PC-9 (cell line): ENCODE measurements around the gene MAP4K5. TPM values are rescaled to one million over a fixed set of nuclear protein-coding genes. Genes with fewer than 3 reads are reported as not detected.
A peak's percentile ranks its signal among the peaks of the same experiment; 100 is the strongest.

Experiments
- BruUV-seq: library from RNA; stranded (reverse); fragments of 400-500 nt; replicated peaks from 2 replicates; lab custom pipeline; 2021; lab: Mats Ljungman, UMichigan
- CTCF ChIA-PET: fragments of 300-600 bp; sonication (Branson Sonifier 250); formaldehyde crosslinking; loops from one replicate; lab custom pipeline; 2022; ENCODE audit warnings: antibody characterized with exemption; lab: Charles Lee
- POLR2A ChIA-PET: fragments of 300-600 bp; sonication (Branson Sonifier 250); formaldehyde crosslinking; loops from one replicate; lab custom pipeline; 2022; ENCODE audit warnings: antibody characterized with exemption; ENCODE audit not compliant: unreplicated experiment; lab: Charles Lee
- DNase-seq, 2 experiments: peaks; one replicate each; pipeline versions ENCODE4 v3.0.0 to v3.0.0-alpha.2; 2015 to 2022; ENCODE audit warnings: mixed read lengths in 1 of 2
- H2AFZ ChIP-seq: fragments of 200-600 bp; sonication (generic); 2 replicates; pipeline ENCODE4 v1.8.1; 2017; ENCODE audit warnings: antibody characterized with exemption
- H3F3A ChIP-seq: fragments of 200-600 bp; sonication (generic); 2 replicates; pipeline ENCODE4 v1.8.1; 2017; ENCODE audit warnings: antibody characterized with exemption, mild to moderate bottlenecking, low read depth; ENCODE audit not compliant: insufficient read depth
- H3K27ac ChIP-seq: fragments of 200-600 bp; sonication (generic); 2 replicates; pipeline ENCODE4 v1.6.1; 2016; ENCODE audit warnings: mixed run types
- H3K27me3 ChIP-seq: fragments of 200-600 bp; sonication (generic); 2 replicates; pipeline ENCODE4 v1.6.1; 2016; ENCODE audit warnings: low read depth, mixed run types; ENCODE audit not compliant: insufficient read depth
- H3K36me3 ChIP-seq: fragments of 200-600 bp; sonication (generic); 2 replicates; pipeline ENCODE4 v1.6.1; 2016; ENCODE audit warnings: low read depth, mixed run types
- H3K4me1 ChIP-seq: fragments of 200-600 bp; sonication (generic); replicated peaks from 2 replicates; pipeline ENCODE4 v1.6.1; 2016; ENCODE audit warnings: mixed run types; ENCODE audit not compliant: insufficient read depth
- H3K4me2 ChIP-seq: fragments of 200-600 bp; sonication (generic); 2 replicates; pipeline ENCODE4 v1.6.1; 2017; ENCODE audit warnings: mixed run types
- H3K4me3 ChIP-seq: fragments of 200-600 bp; sonication (generic); 2 replicates; pipeline ENCODE4 v1.6.1; 2016; ENCODE audit warnings: mixed run types
- H3K79me2 ChIP-seq: fragments of 200-600 bp; sonication (generic); 2 replicates; pipeline ENCODE4 v1.6.1; 2017; ENCODE audit warnings: low read depth, mixed run types
- H3K9me2 ChIP-seq: fragments of 200-600 bp; sonication (generic); 2 replicates; pipeline ENCODE4 v1.8.1; 2017; ENCODE audit warnings: mild to moderate bottlenecking; ENCODE audit not compliant: insufficient read depth
- H3K9me3 ChIP-seq: fragments of 200-600 bp; sonication (generic); 2 replicates; pipeline ENCODE4 v1.8.1; 2016; ENCODE audit warnings: low read depth; ENCODE audit not compliant: insufficient read depth
- H4K20me1 ChIP-seq: fragments of 200-600 bp; sonication (generic); 2 replicates; pipeline ENCODE4 v1.8.1; 2017; ENCODE audit not compliant: insufficient read depth
- EZH2 ChIP-seq: fragments of 200-600 bp; sonication (generic); IDR thresholded peaks from 2 replicates; pipeline ENCODE4 v1.8.0; 2017; ENCODE audit warnings: antibody characterized with exemption, low read depth
- intact Hi-C: fragments of 100-400 bp; cut with micrococcal nuclease; formaldehyde crosslinking; loops from one replicate; pipeline ENCODE4 v1.10.0; 2022; ENCODE audit not compliant: unreplicated experiment
- total RNA-seq: library from RNA; stranded (reverse); gene quantifications from 2 replicates; pipeline ENCODE4 v1.2.3, GENCODE V29; 2021
- TF ChIP-seq, protein P1 (sequence below): fragments of 200-600 bp; sonication (generic); conservative IDR thresholded peaks from 2 replicates; pipeline ENCODE4 v1.6.1; 2017; ENCODE audit warnings: mixed run types, antibody characterized with exemption, mild to moderate bottlenecking, moderate library complexity

Gene MAP4K5
- total RNA-seq, 1 experiment from 2014 or later: 51.8 TPM

DNA sequence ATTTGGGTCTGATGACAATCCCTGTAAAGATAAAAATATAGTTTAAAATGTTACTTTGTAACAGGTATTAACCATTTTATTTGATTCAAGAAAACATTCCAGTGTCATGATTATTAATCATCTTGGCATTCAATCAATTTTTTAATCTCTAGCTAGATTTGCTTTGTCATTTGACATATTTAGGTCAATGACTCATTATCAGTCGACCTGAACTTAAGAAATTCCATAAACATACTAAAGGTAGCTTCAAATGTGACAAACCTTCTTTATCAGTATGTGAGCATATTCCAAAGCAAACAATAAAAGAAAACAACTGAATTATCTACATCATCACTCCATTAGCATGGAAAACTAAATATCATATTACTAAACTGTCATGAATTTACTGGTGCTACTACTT lies 84.9 kb downstream of the MAP4K5 start:
- ChIA-PET CTCF (no interaction called here), POLR2A (interaction anchor here (0.6 kb wide), 1 partner anchor 113 kb away, joined by 4 read pairs; the partner anchor contains the start of gene ATL1)
- TF ChIP-seq, protein P1, sequence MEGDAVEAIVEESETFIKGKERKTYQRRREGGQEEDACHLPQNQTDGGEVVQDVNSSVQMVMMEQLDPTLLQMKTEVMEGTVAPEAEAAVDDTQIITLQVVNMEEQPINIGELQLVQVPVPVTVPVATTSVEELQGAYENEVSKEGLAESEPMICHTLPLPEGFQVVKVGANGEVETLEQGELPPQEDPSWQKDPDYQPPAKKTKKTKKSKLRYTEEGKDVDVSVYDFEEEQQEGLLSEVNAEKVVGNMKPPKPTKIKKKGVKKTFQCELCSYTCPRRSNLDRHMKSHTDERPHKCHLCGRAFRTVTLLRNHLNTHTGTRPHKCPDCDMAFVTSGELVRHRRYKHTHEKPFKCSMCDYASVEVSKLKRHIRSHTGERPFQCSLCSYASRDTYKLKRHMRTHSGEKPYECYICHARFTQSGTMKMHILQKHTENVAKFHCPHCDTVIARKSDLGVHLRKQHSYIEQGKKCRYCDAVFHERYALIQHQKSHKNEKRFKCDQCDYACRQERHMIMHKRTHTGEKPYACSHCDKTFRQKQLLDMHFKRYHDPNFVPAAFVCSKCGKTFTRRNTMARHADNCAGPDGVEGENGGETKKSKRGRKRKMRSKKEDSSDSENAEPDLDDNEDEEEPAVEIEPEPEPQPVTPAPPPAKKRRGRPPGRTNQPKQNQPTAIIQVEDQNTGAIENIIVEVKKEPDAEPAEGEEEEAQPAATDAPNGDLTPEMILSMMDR: no peak
- no peak for TF ChIP-seq EZH2
- peak overlapping the region; percentile 32; the same call in 1 of the 2 replicates for H3K4me2 ChIP-seq
- DNase-seq: peak in 1 of 2 experiments; percentile 92
- H3K36me3 ChIP-seq: peaks cover 45% of the 10 kb centered on the region
- no peaks in the 10 kb centered on the region for H3K79me2 ChIP-seq
- no peak overlapping the region for H3K4me3 ChIP-seq
- intact Hi-C loops: loop anchor here (5.0 to 10.0 kb wide), 3 partner anchors 85 to 327 kb away; partner anchors contain the start of gene MAP4K5
- BruUV-seq: no TSS peak
- no peaks in the 10 kb centered on the region for H4K20me1 ChIP-seq
- peak overlapping the region; percentile 66 for H3K27ac ChIP-seq
- H3F3A ChIP-seq: peaks cover 31% of the 10 kb centered on the region
- no peaks in the 10 kb centered on the region; the same call in 1 of the 2 replicates for H3K9me3 ChIP-seq
- no peaks in the 10 kb centered on the region for H3K27me3 ChIP-seq
- no peak overlapping the region for H2AFZ ChIP-seq
- no peaks in the 10 kb centered on the region for H3K9me2 ChIP-seq
- peaks cover 29% of the 10 kb centered on the region for H3K4me1 ChIP-seq

DNA sequence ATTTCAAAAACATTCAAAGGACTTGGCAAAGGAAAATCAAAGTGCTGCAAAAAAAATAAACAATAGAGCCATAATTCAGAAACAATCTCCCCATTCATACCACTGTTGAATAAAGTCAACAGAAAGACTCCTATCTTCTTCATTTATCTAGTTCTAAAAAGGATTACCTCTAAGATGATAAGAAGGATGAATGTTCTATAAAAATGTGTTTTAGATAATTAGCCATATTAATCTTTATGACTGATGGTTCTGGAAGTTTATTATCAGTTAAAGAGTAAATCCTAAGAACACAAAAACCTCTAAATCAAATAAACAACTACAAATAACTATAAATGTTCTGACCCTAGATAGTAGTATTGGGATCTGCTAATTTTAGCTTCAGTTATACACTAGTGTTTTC lies 97.8 kb downstream of the MAP4K5 start:
- intact Hi-C loops: no loop called here
- no peak overlapping the region for H2AFZ ChIP-seq
- CTCF ChIA-PET: interaction anchor here (0.6 kb wide), 1 partner anchor 117 kb away, joined by 4 read pairs; no protein-coding TSS in a partner anchor

DNA sequence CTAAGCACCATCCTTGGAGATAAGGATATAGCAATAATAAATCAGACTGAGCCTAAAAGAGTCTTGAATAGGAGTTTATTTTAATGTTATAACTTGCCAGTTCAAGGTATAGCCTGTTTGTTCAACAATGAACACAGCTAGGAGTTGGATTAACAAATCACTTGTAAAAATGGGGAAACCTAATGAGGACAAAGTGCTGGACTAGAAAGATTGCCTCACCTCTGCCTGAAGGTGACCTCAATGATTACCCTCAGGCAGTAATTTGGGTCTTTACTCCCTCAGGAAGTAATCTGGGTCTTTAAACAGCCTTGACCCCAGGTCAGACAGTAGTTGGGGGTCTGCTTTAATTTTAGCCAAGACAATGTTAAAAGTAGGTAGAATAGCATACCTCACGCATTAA lies 100.2 kb downstream of the MAP4K5 start:
- Histone ChIP-seq H2AFZ (no peak overlapping the region), H3K4me3 (no peak overlapping the region), H3K9me3 (no peaks in the 10 kb centered on the region; the same call in none of the 2 replicates), H4K20me1 (no peaks in the 10 kb centered on the region), H3K9me2 (no peaks in the 10 kb centered on the region), H3F3A (no peaks in the 10 kb centered on the region), H3K79me2 (no peaks in the 10 kb centered on the region), H3K4me2 (no peak overlapping the region), H3K27ac (no peak overlapping the region), H3K36me3 (peaks cover 35% of the 10 kb centered on the region), H3K27me3 (no peaks in the 10 kb centered on the region), H3K4me1 (no peaks in the 10 kb centered on the region)
- intact Hi-C loops: no loop called here
- no peak for DNase-seq
- no peak for TF ChIP-seq EZH2
- TF ChIP-seq, protein P1: no peak
- no TSS peak for BruUV-seq
- POLR2A ChIA-PET: no interaction called here
- CTCF ChIA-PET: no interaction called here

More for the DNA sequence above, 97.8 kb downstream of the MAP4K5 start:
- Histone ChIP-seq H3K4me3 (no peak overlapping the region), H3K27me3 (no peaks in the 10 kb centered on the region), H3K4me2 (no peak overlapping the region), H3K79me2 (no peaks in the 10 kb centered on the region), H3K27ac (no peak overlapping the region), H3F3A (no peaks in the 10 kb centered on the region), H3K4me1 (no peaks in the 10 kb centered on the region), H3K36me3 (peaks cover 46% of the 10 kb centered on the region), H3K9me2 (no peaks in the 10 kb centered on the region; the same call in 1 of the 2 replicates), H3K9me3 (no peaks in the 10 kb centered on the region; the same call in none of the 2 replicates), H4K20me1 (no peaks in the 10 kb centered on the region)
- DNase-seq: no peak
- POLR2A ChIA-PET: no interaction called here
- TF ChIP-seq, protein P1: no peak
- TF ChIP-seq EZH2: no peak
- no TSS peak for BruUV-seq
